ENCODE results near the gene MAPT. TPM values are rescaled to one million over a fixed set of nuclear protein-coding genes. Genes with fewer than 3 reads are reported as not detected.

Gene MAPT
- total RNA-seq, 1 experiment from 2014 or later = 1.6 TPM

GRCh38 chr17:46000757-46001156, 106.4 kb downstream of the MAPT start:
- H3K4me3 Mint-ChIP-seq (ENCODE audit: low read depth, unreplicated experiment) = no peak overlapping the region
- CTCF ChIA-PET = interaction anchor here (1.1 kb wide), 2 partner anchors 44 to 175 kb away, joined by 3 to 5 read pairs; no protein-coding TSS in a partner anchor
- BruUV-seq (replicated peaks) = no TSS peak
- no peak for DNase-seq
- no peak overlapping the region for H3K27ac Mint-ChIP-seq (ENCODE audit: unreplicated experiment)
- peaks cover under 1% of the 10 kb centered on the region for H3K9me3 Mint-ChIP-seq (ENCODE audit: low read depth, unreplicated experiment)
- TF ChIP-seq CTCF (IDR thresholded peaks at IDR 0.05; ENCODE audit: unreplicated experiment) = no peak
- H3K27me3 Mint-ChIP-seq (ENCODE audit: unreplicated experiment) = peaks cover 26% of the 10 kb centered on the region
- H3K36me3 Mint-ChIP-seq (ENCODE audit: insufficient read depth, unreplicated experiment) = no peaks in the 10 kb centered on the region
- peaks cover 19% of the 10 kb centered on the region for H3K4me1 Mint-ChIP-seq (ENCODE audit: low read depth, unreplicated experiment)
- intact Hi-C loops (cut with micrococcal nuclease; ENCODE audit: unreplicated experiment) = loop anchor here (5.0 to 10.0 kb wide), 3 partner anchors 42 to 284 kb away; partner anchors contain the start of gene KANSL1

- H3K27me3 Mint-ChIP-seq (ENCODE audit: unreplicated experiment) = peaks cover 21% of the 10 kb centered on the region
- intact Hi-C loops (cut with micrococcal nuclease; ENCODE audit: unreplicated experiment) = loop anchor here (1.0 to 10.0 kb wide), 4 partner anchors 41 to 283 kb away; partner anchors contain the start of gene KANSL1
- H3K9me3 Mint-ChIP-seq (ENCODE audit: low read depth, unreplicated experiment) = peaks cover 5% of the 10 kb centered on the region
Measured at GRCh38 chr17:46001390-46002310, 107.3 kb downstream of the MAPT start.

GRCh38 chr17:46002311-46002972, 108.1 kb downstream of the MAPT start:
- CTCF ChIA-PET = interaction anchor here (0.6 to 1.8 kb wide), 5 partner anchors 20 to 210 kb away, joined by 3 to 8 read pairs (median 5); partner anchors contain the start of gene KANSL1
- peaks cover 5% of the 10 kb centered on the region for H3K9me3 Mint-ChIP-seq (ENCODE audit: low read depth, unreplicated experiment)
- no peaks in the 10 kb centered on the region for H3K36me3 Mint-ChIP-seq (ENCODE audit: insufficient read depth, unreplicated experiment)
- intact Hi-C loops (cut with micrococcal nuclease; ENCODE audit: unreplicated experiment) = loop anchor here (1.0 to 10.0 kb wide), 4 partner anchors 40 to 282 kb away; partner anchors contain the start of gene KANSL1
- no TSS peak for BruUV-seq (replicated peaks)
- no peak overlapping the region for H3K27ac Mint-ChIP-seq (ENCODE audit: unreplicated experiment)
- peak; percentile 87 for DNase-seq
- H3K4me1 Mint-ChIP-seq (ENCODE audit: low read depth, unreplicated experiment) = peaks cover 19% of the 10 kb centered on the region
- no peak overlapping the region for H3K4me3 Mint-ChIP-seq (ENCODE audit: low read depth, unreplicated experiment)
- TF ChIP-seq CTCF (IDR thresholded peaks at IDR 0.05; ENCODE audit: unreplicated experiment) = peak; percentile 99
- peaks cover 14% of the 10 kb centered on the region for H3K27me3 Mint-ChIP-seq (ENCODE audit: unreplicated experiment)

More at GRCh38 chr17:46001390-46002310, 107.3 kb downstream of the MAPT start:
- H3K27ac Mint-ChIP-seq (ENCODE audit: unreplicated experiment) = no peak overlapping the region
- no TSS peak for BruUV-seq (replicated peaks)
- peaks cover 19% of the 10 kb centered on the region for H3K4me1 Mint-ChIP-seq (ENCODE audit: low read depth, unreplicated experiment)
- H3K4me3 Mint-ChIP-seq (ENCODE audit: low read depth, unreplicated experiment) = no peak overlapping the region
- no peak for TF ChIP-seq CTCF (IDR thresholded peaks at IDR 0.05; ENCODE audit: unreplicated experiment)
- no peak for DNase-seq
- CTCF ChIA-PET = interaction anchor here (1.0 to 1.8 kb wide), 6 partner anchors 19 to 211 kb away, joined by 3 to 8 read pairs (median 4); no protein-coding TSS in a partner anchor
- H3K36me3 Mint-ChIP-seq (ENCODE audit: insufficient read depth, unreplicated experiment) = no peaks in the 10 kb centered on the region

GRCh38 chr17:46002973-46003316, 108.6 kb downstream of the MAPT start:
- Mint-ChIP-seq H3K4me3 (ENCODE audit: low read depth, unreplicated experiment) (no peak overlapping the region), H3K27ac (ENCODE audit: unreplicated experiment) (no peak overlapping the region), H3K4me1 (ENCODE audit: low read depth, unreplicated experiment) (peaks cover 19% of the 10 kb centered on the region), H3K36me3 (ENCODE audit: insufficient read depth, unreplicated experiment) (no peaks in the 10 kb centered on the region), H3K27me3 (ENCODE audit: unreplicated experiment) (peaks cover 14% of the 10 kb centered on the region), H3K9me3 (ENCODE audit: low read depth, unreplicated experiment) (peaks cover 5% of the 10 kb centered on the region)
- intact Hi-C loops (cut with micrococcal nuclease; ENCODE audit: unreplicated experiment) = loop anchor here (1.0 to 10.0 kb wide), 4 partner anchors 39 to 282 kb away; partner anchors contain the start of gene KANSL1
- CTCF ChIA-PET = interaction anchor here (0.6 to 1.8 kb wide), 4 partner anchors 41 to 210 kb away, joined by 5 to 21 read pairs (median 8); partner anchors contain the start of gene KANSL1
- no TSS peak for BruUV-seq (replicated peaks)
- TF ChIP-seq CTCF (IDR thresholded peaks at IDR 0.05; ENCODE audit: unreplicated experiment) = no peak
- DNase-seq = no peak

All from Calu3 (cell line).